Activated CD4-positive, alpha-beta T cell treated with anti-CD3 and anti-CD28 coated beads, Interleukin-2, Interleukin-4, amounts not matched to agents 100 ng/mL and 50 ng/mL, durations not matched to agents 16 hours and 8 hours (primary cell): ENCODE measurements around the gene SMOC1.

Experiments
- DNase-seq: peaks from one replicate; pipeline ENCODE4 v3.0.0-alpha.2; 2020; ENCODE audit warnings: low spot score

Gene SMOC1

DNA sequence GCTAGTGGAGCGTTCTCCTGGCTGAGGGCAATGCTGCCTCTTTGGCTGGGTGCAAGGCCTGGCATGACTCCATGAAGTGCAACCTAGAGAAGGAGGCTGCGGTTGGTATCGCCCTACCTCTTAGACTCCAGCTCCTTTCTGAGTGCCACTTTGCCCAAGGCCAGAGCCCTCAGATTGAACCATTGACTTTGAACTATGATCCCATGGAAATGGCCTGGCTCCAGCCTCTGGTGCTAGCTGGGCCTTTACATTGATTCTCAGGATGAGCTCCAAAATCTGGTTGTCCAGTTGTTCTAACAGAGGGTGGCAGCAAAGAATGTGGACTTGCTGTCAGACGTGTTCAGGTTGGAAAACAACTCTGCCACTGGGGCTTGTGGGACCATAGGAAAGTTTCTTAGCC lies 16.1 kb upstream of the SMOC1 start:
- no peak for DNase-seq

DNA sequence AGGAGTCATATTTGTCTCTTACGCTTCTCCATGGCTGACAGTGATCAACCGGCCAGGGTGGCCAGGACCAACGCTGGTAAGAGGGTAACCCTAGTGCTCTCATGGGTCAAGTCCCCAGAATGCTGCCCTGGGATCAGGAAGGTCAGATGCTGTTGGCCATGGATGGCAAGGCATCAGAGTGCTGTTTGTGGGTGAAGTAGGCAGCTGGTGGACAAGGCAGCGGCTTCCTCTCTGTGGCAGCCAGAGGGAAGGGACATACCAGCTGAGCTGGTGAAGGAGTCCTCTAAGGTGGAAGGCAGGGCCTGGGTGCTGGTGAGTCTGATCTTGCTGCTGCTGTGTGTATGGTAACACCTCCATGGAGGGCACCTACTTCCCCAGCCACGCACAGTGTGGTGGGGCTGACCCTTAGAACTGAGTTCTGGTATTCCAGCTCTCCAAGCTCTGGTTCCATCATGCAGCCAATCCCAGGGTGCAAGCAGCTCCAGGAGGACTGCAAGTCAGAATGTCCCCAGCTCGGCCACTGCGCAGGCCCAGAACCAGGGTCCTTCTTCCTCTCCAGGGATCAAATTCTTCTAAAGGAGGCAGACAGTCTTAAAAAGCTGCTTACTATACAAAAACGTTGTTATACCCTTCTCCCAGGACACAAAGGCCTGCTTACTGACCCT lies 13.4 kb upstream of the SMOC1 start:
- no peak for DNase-seq

DNA sequence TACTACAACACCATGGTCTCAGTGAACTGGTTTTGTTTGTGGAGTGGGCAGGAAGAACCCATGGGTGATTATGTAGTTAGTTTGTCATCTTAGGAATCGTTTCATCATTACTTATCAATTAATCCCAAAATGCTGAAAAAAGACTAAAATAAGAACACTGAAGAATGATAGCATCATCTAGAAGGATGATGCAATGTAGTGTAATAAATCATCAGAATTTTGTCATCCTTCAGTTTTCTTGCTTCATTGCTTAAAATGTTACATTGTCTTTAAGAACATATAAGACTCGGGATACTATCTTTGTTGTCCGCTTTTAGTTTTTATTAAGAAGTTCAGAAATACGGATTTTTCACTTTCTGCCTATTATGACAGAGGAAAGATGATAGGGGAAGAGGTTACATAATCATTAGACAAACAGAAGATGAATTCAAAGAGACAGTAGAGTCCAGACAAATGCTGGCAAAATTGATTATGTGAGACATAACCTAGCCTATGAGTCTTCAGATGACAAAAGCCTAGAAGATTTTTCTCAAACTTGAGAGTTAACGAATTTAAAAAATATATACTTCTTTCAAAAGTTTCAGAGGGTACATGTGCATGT lies 10.8 kb upstream of the SMOC1 start:
- DNase-seq: no peak

DNA sequence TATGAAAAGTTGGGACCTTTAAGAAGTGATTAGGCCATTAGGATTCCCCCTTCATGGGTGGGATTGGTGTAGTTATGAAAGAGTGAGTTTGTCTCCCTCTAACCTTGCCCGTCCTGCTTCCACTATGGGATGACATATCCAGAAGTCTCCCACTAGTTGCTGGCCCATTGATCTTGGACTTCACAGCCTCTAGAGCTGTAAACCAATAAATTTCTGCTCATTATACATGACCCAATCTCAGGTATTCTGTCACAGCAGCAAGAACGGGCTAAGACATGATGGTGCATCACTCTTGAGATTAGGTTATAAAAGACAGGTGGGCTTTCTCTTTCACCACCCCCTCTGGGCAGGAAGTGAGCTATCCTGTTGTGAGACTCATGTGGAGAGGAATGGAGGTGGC lies 8.6 kb upstream of the SMOC1 start:
- DNase-seq: no peak

DNA sequence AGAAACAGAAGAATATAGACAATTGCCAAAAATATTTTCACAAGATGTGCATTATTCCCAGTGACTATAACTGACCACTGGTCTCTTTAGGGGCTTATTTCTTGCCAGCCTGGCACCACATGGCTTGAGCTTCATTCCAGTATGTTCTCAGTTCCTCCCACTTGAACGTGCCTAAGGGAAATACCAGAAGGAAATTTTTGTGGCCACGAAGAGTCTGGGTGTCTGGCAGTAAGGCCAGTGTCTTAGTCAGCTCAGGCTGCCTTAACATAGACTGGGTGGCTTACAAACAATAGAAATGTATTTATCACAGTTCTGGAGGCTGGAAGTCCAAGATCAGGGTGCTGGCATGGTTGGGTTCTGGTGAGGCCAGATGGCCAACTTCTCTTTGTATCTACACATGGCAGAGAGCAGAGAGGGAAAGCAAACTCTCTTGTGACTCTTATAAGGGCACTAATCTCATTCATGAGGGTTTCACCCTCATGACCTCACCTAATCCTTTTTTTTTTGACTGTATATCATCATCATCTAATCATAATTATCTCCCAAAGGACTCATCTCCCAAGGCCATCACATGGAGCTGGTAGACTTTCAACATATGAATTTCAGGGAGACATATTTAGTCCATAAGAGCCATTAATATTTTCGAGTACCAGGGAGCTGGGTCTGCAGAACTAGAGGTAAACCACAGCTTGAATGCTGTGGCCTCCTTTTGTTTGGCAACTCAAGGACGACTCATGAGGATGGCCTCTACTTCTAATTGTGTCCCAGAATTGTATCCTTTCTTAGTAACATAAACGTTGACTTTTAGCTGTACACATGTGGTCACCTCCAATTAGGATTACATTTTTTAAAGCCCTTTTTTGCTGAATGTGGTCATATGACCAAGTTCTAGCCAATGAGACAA lies 5.1 kb upstream of the SMOC1 start:
- no peak for DNase-seq

DNA sequence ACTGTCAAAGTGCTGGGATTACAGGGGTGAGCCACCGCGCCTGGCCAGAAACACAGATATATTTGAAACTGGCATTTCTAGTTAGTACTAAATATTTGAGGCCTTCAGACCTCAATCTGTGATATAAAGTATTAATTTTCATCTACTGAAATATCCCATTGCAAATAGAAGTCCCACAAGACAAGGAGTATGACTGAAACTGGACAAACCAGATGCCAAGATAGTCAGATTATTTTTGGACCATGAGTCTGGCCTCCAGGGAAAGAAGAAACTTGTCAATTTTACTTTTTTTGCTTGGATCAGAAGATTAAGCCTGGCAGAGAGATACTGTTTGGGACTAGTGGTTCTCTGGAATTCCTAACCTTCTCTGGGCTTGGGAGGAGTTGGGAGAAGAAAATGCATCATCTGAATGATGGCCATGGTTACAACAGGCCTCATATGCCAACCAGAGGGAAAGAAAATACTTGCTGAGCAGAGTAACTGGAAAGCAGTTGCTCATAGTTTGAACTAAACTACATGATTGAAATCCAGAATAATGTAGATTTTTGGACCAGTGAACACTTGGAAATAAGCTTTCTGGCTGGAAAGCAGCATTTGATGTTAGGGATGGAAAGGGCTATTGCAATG lies 2.9 kb upstream of the SMOC1 start:
- no peak for DNase-seq

DNA sequence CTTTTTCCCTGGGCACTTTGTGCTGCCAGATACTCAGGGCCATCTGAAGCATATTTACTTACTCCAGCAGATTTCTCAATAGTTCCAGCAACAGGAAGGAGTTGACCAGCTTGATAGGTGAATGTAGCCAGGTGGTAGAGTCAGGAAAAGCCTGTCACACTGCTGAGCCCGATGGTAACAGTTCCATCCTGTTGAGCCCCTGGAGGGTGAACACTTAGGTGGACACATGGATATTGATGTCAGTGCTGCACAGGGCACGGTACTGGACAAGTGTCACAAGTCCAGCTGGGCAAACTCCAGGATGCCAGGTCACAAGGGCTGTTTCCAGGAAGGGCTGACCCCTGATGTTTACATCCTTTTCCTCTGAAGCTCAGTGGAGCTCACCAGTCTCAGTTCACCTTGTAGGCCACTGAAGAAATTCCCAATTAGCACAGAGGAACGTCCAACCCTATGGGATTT lies 2.3 kb upstream of the SMOC1 start:
- DNase-seq: no peak

DNA sequence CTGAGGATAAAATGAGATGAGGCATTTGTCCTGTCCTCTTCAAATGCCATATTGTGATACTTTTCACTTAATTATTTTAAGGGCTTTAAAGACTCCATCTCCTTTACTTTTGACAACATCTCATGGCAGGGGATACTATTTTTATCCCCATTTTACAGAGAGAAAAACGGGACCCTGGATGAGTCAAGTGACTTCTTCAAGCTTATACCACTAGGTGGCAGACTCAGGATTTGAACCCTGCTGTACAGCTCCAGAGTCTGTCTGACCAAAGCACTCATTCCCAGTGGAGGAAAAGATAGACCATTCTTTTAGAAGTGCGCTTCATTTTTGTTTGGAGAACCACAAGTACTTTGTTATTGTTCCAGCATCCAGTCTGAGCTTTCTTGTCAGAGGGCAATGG lies 1.7 kb upstream of the SMOC1 start:
- DNase-seq: peak; percentile 19

DNA sequence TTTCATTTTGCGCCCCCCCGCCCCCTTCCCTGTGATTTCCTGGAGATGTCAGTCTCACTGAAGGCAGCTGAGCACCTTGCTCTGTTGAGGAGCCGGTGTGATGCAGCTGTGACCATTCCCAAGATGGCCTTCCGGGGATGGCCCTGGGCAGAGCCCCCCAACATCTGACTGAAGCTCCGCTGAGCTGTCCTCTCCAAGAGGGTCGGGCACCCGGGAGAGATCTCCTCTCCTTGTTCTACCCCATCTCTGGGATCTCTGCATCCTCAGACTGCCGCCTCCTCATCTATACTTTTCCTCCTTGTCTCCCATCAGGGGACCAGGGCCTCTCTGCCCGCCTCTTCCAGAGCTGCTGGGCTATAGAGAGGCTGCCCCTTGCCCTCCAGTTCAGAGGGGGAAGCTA lies 965 bp upstream of the SMOC1 start:
- no peak for DNase-seq

DNA sequence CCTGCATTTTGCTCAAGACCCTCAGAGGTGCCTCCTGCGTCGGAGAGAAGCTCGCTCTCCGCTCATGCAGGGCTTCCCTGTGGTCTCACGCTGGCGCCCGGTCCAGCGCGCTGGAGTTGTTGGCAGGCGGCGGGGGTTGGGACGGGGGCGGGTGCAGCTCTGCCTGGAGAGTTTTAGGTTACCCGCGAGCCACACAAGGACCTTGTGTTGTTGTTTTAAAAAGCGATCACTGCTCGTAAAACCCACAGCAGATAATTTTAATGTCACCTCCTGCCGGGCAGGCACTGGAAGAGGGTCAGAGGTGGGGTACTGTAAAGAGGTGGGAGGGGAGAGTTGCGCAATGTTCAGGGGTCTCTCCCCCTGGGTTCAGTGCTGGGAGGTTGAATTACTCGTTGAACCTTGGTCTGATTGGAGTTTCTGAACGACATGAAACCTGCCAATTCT lies 850 bp downstream of the SMOC1 start:
- DNase-seq: no peak

DNA sequence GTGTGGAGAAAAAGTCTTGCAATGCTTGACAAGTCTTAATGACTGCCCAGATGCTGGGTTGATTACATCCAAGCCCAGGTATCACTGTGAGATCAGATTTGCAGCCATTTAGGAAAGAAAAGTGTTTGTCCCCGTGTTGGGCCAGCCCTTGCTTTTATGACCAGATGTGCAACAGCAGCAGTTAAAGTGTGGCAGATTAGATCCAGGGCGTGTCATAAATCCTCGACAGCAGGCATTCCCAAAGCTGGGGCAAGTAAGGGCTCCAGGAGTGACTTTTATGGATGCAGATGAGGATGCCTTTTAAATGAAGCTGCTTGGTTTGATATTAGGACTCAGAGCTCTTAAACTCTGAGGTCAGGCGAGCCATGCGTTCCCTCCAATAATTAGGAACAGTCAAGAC lies 1.7 kb downstream of the SMOC1 start:
- no peak for DNase-seq

DNA sequence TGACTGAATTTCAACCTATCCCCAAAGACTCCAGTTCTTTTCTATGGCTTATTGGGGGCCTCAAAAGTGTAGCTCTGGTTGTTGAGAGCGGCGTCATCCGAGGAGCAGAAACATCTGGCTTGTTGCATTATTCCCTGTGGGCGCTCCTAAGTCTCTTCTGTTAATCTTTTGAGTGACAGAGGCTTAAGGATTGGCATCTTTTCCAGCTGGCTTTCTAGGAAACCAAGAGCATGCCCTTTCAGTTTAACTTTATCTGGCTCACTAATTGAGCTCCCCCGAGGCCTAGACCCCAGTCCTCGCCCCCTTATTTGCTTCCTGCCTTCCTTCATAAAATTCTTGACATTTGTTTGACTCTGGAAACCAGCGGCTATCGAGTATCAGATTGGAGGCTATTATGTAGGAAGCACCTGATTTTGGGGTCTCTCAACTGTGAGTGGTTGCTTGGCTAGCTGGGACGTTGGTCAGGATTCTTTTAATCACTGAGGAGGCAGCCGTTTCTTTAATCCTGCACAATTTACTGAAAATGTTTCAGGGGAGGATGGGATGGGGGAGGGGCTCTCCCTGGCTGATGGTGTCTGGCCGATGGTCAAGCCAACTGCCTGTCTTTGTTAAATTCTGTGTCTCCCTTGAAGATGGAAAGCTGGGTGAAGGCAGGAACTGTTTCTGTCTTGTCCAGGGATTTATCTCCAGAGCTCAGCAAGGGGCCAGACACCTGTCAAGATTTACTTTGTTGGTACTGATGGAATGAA lies 3.1 kb downstream of the SMOC1 start:
- no peak for DNase-seq

DNA sequence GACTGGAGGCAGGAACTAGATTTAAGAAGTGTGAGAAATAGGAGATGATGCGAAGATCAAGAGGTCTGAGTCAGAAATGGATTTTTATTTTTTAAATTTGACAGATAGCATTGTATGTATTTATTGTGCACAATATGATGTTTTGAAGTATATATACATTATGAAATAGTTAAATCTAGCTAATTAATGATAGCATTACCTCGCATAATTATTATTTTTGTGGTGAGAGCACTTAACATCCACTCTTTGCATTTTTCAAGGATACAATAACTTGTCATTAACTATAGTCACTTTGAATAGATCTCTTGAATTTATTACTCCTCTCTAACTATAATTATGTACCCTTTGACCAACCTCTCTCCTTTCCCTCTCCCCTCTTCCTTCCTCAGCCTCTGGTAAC lies 3.7 kb downstream of the SMOC1 start:
- no peak for DNase-seq

DNA sequence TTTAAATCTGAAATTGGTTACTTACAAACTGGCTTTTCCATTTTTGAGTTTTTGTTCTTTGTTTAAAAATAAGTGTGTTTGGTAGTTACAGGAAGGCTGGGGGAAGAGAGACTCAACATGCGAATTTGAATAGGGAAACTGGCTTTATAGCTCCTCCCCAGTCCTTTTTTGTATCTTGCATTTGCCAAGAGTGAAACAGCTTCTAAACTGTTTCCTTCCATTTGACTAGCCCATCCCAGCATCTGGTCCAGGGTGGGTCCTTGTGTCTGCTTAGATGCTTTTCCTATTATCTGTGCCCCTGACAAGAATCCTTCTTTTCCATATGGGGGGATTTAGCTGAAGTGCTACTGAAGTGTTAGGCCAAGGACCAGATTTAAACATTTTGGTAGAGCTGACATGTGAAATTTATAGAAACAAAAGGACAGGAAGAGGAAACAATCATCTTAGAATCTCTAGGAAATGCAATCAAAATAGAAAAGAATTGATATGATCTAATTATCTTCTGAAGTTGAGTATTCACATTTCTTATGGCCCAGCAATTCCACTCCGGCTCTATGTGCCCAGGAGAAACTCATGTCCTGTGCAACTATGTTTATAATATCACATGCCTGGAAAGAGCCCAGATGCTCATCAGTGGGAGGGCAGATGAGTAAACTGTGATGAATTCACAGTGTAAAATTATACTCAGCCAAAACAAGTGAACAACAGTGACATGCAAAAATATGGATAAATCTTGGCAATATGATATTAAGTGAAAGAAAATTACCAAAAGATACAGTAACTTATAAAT lies 7.4 kb downstream of the SMOC1 start:
- no peak for DNase-seq

DNA sequence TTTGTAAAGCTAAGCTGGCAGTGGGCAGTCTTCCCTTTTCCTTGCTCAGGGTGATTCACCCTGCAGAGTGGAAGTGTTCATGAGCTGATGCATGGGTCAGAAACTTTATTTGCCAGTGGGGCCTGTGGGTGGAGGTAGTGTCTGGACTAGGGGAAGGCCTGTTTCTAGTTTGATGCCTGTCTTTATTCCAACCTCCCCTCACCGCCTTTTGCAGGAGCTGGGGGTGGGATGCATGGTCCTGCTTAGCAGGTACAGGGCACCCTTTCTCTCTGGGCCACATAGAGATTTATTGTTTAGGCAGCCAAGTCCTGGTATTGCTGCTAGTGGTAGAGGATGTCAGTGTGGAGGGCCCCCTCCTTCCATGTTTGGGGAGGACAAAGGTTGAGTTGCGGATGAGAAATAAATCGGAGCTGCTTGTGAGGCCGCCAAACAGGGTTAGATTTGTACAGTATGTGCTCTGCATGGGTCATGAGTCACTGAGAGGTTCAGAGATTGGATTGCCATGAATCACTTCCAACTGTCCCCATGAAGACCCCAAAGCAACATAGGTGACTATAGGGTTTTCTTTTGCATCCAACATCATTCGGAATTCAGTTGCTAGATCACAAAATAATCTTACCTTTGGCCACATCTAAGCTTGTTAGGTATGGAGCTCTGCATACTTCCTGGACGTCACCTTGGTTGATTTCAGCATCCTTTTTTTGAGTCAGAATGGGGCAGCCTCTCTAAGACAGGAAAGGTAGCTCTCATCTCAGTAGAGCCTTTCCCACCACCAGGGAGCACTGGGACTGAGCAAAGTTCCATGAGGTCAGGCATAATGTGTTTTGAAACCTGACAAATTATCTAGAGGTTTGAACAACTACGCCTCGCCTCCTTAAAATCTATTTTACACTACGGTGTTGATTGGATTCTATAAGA lies 8.8 kb downstream of the SMOC1 start:
- no peak for DNase-seq

DNA sequence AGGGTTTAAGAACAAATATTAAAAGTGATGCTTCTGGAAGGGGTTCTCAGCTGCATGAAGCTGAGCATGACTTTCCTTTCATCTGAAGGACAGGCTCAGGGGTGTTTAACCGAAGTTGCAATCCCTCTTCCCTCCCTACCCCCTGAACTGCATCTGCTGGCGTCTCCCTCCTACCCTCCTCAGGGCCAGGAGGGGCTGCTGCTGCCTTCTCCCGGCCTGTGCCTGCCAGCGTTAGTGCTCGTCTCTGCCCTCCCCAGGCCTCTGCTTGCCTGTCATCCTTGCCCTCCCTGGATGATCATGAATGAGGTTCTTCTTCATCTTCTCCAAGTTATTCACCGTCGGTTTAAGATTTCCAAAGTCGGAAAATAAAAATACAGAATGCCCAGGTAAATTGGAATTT lies 12.2 kb downstream of the SMOC1 start:
- DNase-seq: no peak

DNA sequence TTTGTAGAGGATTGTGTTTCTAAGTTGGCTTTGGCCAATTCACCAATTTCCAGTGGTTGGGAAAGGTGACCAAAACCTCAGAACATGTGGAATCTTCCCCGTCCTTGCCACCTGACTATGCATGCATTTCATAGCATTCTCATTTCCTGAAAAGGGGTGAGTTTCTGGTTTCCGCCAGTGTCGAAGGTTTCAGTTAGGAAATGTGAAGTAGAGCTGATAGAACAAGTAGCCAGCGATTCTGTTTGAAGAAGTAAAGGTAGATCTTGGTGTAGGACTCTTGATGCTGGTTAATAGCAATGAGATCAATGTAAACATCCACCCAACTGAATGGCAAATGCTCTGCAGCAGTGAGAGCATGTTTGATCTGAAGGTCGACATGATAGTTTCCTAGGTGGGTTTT lies 15.9 kb downstream of the SMOC1 start:
- DNase-seq: no peak

DNA sequence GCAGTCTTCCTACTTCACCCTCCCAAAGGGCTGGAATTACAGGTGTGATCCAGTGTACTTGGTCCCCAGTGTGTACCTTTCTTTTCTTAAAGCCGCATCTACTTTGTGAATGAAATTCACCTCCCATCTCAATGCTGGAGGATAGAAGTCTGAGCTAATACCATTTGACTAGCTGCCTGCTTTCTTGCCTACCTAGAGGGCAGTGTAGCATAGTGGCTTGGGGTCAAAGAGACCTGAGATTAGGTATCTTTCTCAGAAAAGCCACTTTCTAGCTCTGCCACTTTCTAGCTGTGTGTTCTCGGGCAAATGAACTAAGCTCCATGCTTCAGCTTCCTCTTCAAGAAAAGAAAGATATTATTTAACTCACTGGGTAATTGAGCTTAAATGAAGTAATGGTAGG lies 16.9 kb downstream of the SMOC1 start:
- DNase-seq: no peak

DNA sequence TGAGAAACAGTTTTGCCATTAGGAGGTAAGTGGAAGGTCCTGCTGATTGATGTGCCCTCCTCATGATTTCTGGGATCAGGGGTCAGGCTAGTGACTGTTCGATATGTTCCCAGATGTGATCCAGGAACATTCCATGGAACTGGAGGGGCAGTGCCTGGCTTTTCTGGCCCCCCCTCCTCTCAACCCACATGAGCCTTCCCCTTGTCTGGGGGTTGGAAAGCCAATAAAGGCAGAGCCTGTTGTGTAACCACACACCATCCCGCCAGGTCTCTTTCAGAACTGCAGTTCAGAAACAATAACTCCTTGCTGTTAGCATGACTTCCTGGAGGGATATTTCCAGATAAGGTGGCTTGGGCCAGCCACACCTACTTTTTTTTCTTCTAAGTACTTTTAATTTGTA lies 17.8 kb downstream of the SMOC1 start:
- no peak for DNase-seq

DNA sequence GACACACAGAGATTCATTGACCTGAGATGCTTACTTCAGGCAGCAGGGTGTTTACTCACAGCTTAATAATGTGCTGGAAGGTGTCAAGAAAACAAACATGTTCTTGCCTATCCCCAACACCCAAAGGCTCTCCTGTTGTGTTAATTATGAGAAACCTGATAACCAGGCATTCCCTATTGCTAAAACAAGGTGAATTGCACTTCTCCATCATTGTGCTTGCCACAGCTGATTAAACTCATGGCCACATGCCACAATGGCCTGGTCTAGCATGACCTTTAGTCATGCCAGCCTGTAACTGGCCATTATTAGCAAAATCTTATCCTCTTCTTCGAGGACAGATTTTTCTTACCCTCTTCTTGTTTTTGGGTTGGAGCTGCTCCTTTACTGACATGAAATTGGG lies 21.4 kb downstream of the SMOC1 start:
- DNase-seq: no peak
